ENCODE results near the gene NIM1K. TPM values are rescaled to one million over a fixed set of nuclear protein-coding genes. Genes with fewer than 3 reads are reported as not detected.

NIM1K gene
- total and polyA plus RNA-seq, 2 donors (not counting 3 experiments of a cell fraction or from before 2014, with no cell fraction given): 0.04 to 0.49 TPM

- ChIA-PET CTCF (interaction anchor here (1.0 kb wide), 1 partner anchor 11 kb away, joined by 4 read pairs; no protein-coding TSS in a partner anchor), POLR2A (no interaction called here)
- FAIRE-seq: no peak
- H3K9ac ChIP-seq (replicated peaks; ENCODE audit: extremely low read depth, insufficient read depth, low read length): no peak overlapping the region
- no peak overlapping the region for H2AFZ ChIP-seq (ENCODE audit: low read depth, low read length)
- intact Hi-C loops (cut with micrococcal nuclease): no loop called here
- no peak overlapping the region for H3K4me2 ChIP-seq (ENCODE audit: insufficient read depth, low read length)
- H3K27me3 ChIP-seq (ENCODE audit: control insufficient read depth in 2 of 2, insufficient read depth in 2 of 2, low read length in 2 of 2): peaks cover 2 to 3% of the 10 kb centered on the region in 2 experiments
- H4K20me1 ChIP-seq (replicated peaks; ENCODE audit: control insufficient read depth, extremely low read depth, insufficient read depth, low read length): no peaks in the 10 kb centered on the region
- DNase-seq (ENCODE audit: low read depth, low spot score): no peak
- dilution Hi-C loops (cut with MboI; ENCODE audit: extremely low pct_ligation_motif_present, low sequenced_read_pairs): no loop called here
- H3K9me3 ChIP-seq (replicated peaks; ENCODE audit: control insufficient read depth, insufficient read depth, low read length): no peaks in the 10 kb centered on the region
- no peaks in the 10 kb centered on the region for H3K9me1 ChIP-seq (replicated peaks; ENCODE audit: control insufficient read depth, extremely low read depth, insufficient read depth, low read length)
- no peaks in the 10 kb centered on the region for H3K36me3 ChIP-seq (ENCODE audit: control insufficient read depth in 2 of 2, extremely low read depth in 1 of 2, insufficient read depth in 2 of 2, low read length in 2 of 2)
- no peak overlapping the region for H3K27ac ChIP-seq (ENCODE audit: insufficient read depth, low read depth, low read length)
- H3K79me2 ChIP-seq (ENCODE audit: control insufficient read depth, insufficient read depth, low read length): no peaks in the 10 kb centered on the region
- BruUV-seq (replicated peaks): no TSS peak
- no peak overlapping the region for H3K4me3 ChIP-seq (replicated peaks in 1 of 3; ENCODE audit: insufficient read depth in 1 of 3, low read depth in 1 of 3, low read length in 3 of 3)
- H3K4me1 ChIP-seq (ENCODE audit: control insufficient read depth, extremely low read depth, insufficient read depth, low read length): no peaks in the 10 kb centered on the region
- TF ChIP-seq CTCF (IDR thresholded peaks at IDR 0.05; ENCODE audit: extremely low read depth in 1 of 2, insufficient read depth in 1 of 2, low read depth in 1 of 2, low read length in 2 of 2) (no peak), GATA2 (IDR thresholded peaks at IDR 0.05; ENCODE audit: insufficient read depth, insufficient read length, low read depth, low read length) (no peak), EZH2 (IDR thresholded peaks at IDR 0.05; ENCODE audit: borderline replicate concordance, low read depth, low read length, severe bottlenecking) (no peak), MYC (IDR thresholded peaks at IDR 0.05; ENCODE audit: low read depth, low read length) (no peak), JUN (IDR thresholded peaks at IDR 0.05; ENCODE audit: borderline replicate concordance, insufficient read depth, insufficient read length, low read depth) (no peak), POLR2A (IDR thresholded peaks at IDR 0.05; ENCODE audit: low read depth, low read length) (no peak), POLR2AphosphoS5 (IDR thresholded peaks at IDR 0.05; ENCODE audit: insufficient read depth, low read depth, low read length) (no peak), MAX (IDR thresholded peaks at IDR 0.05; ENCODE audit: insufficient read depth, insufficient read length) (no peak)
These were observed 24.9 kb downstream of the NIM1K start for GRCh38 chr5:43216941-43217340.
